Hepatocyte (in vitro differentiated cells): ENCODE data around the gene ABL1. TPM values are rescaled to one million over a fixed set of nuclear protein-coding genes. Genes with fewer than 3 reads are reported as not detected.

Experiments
- DNase-seq: peaks from one replicate; pipeline ENCODE4 v3.0.0-alpha.2; 2016; ENCODE audit warnings: low spot score
- H2AFZ ChIP-seq: fragments of 200-600 bp; sonication (generic); 2 replicates; pipeline ENCODE4 v1.6.0; 2016; ENCODE audit warnings: antibody characterized with exemption, mild to moderate bottlenecking
- H3K27ac ChIP-seq: fragments of 200-600 bp; sonication (generic); 2 replicates; pipeline ENCODE4 v1.5.1; 2016; ENCODE audit warnings: mild to moderate bottlenecking
- H3K27me3 ChIP-seq: fragments of 200-600 bp; sonication (generic); 2 replicates; pipeline ENCODE4 v1.6.1; 2016
- H3K36me3 ChIP-seq: fragments of 200-600 bp; sonication (generic); replicated peaks from 2 replicates; pipeline ENCODE4 v1.5.1; 2016; ENCODE audit warnings: low read depth; ENCODE audit not compliant: insufficient read depth
- H3K4me1 ChIP-seq: fragments of 200-600 bp; sonication (generic); 2 replicates; pipeline ENCODE4 v1.5.1; 2016; ENCODE audit warnings: mild to moderate bottlenecking, moderate library complexity; ENCODE audit not compliant: insufficient read depth
- H3K4me2 ChIP-seq: fragments of 200-600 bp; sonication (generic); 2 replicates; pipeline ENCODE4 v1.6.0; 2016
- H3K4me3 ChIP-seq: fragments of 200-600 bp; sonication (generic); 2 replicates; pipeline ENCODE4 v1.5.1; 2016; ENCODE audit warnings: mild to moderate bottlenecking
- H3K79me2 ChIP-seq: fragments of 200-600 bp; sonication (generic); 2 replicates; pipeline ENCODE4 v1.6.0; 2017; ENCODE audit warnings: mild to moderate bottlenecking
- H3K9me2 ChIP-seq: fragments of 200-600 bp; sonication (generic); replicated peaks from 2 replicates; pipeline ENCODE4 v1.6.0; 2017; ENCODE audit warnings: mild to moderate bottlenecking; ENCODE audit not compliant: insufficient read depth
- H3K9me3 ChIP-seq: fragments of 200-600 bp; sonication (generic); 2 replicates; pipeline ENCODE4 v1.5.1; 2016; ENCODE audit warnings: low read depth, mild to moderate bottlenecking
- H4K20me1 ChIP-seq: fragments of 200-600 bp; sonication (generic); 2 replicates; pipeline ENCODE4 v1.6.0; 2016; ENCODE audit warnings: mild to moderate bottlenecking; ENCODE audit not compliant: insufficient read depth, poor library complexity, severe bottlenecking
- EZH2 ChIP-seq: fragments of 200-600 bp; sonication (generic); IDR thresholded peaks from 2 replicates; pipeline ENCODE4 v1.6.1; 2016; ENCODE audit warnings: antibody characterized with exemption, mild to moderate bottlenecking, borderline replicate concordance
- EZH2phosphoT487 ChIP-seq: fragments of 200-600 bp; sonication (generic); IDR thresholded peaks from one replicate; pipeline ENCODE4 v1.6.1; 2018; ENCODE audit warnings: antibody characterized with exemption, mild to moderate bottlenecking, low read depth, moderate library complexity; ENCODE audit not compliant: unreplicated experiment, severe bottlenecking
- WGBS: methylation state at CpG from one replicate; pipeline ENCODE4 v1.1.6; 2016; ENCODE audit warnings: low lambda C conversion rate; ENCODE audit errors: missing lambda C conversion rate; 5-methylcytosine and 5-hydroxymethylcytosine counted together
- polyA plus RNA-seq: library from polyadenylated mRNA; unstranded; fragments of >200 nt; fragmentation: Nextera tagmentation; extraction: Ambion mirVana; gene quantifications from 2 replicates; pipeline ENCODE4 v1.2.1, GENCODE V29; 2016
- total RNA-seq: library from RNA; depleted of rRNA; stranded (reverse); fragments of >200 nt; gene quantifications from 2 replicates; pipeline ENCODE4 v1.2.3, GENCODE V29; 2014
- TF ChIP-seq, protein P1 (sequence below): fragments of 200-600 bp; sonication (generic); IDR thresholded peaks from 2 replicates; pipeline ENCODE4 v1.5.1; 2016; ENCODE audit warnings: antibody characterized with exemption, mild to moderate bottlenecking; ENCODE audit not compliant: poor library complexity

Gene ABL1
- total and polyA plus RNA-seq, 2 experiments from 2014 or later, result 43.2 to 46.6 TPM

DNA sequence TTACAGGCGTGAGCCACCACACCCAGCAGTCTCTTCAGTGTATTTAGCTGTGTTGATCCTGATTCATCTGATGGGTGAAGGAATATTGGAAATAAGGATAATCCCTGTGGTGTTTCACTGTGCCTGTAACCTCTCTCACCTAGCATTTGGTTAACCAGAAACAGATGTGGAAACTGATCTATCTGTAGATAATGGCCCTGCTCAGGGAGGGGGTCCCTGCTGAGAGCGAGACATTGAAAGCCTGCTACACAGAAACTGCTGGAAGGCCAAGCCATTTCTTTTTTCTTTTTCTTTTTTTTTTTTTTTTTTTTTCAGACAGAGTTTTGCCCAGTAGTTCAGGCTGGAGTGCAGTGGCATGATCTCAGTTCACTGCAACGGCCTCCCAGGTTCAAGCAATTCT lies 33.2 kb downstream of the ABL1 start:
- WGBS, result 76% methylated on average over 3 of the region's 3 CpGs
- DNase-seq, result no peak

DNA sequence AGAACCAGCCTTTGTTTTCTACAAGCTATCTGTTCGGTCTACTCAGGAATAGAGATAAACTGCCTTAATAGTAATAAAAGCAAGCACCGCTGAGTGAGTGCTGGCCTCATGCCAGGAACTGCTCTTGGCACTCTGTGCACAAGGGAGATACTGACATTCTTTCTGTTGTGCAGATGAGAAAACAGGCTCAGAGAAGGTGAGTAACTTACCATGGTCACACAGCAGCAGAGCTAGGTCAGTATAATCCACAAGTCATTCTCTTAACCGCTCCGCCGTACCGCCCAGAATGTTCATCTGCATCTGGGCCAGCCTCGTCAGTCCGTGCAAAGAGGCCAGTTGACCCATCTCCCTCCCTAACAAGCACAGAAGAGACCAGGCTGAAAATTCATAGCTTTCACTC lies 34.2 kb downstream of the ABL1 start:
- no peaks in the 10 kb centered on the region for H3K27me3 ChIP-seq
- no peak overlapping the region for H3K4me3 ChIP-seq
- peaks cover 74% of the 10 kb centered on the region for H3K79me2 ChIP-seq
- no peak overlapping the region for H3K27ac ChIP-seq
- no peaks in the 10 kb centered on the region for H3K36me3 ChIP-seq
- H2AFZ ChIP-seq, result no peak overlapping the region
- no peak for TF ChIP-seq EZH2
- no peaks in the 10 kb centered on the region for H3K9me3 ChIP-seq
- no peak overlapping the region for H3K4me2 ChIP-seq
- peak; percentile 62 for DNase-seq
- H3K9me2 ChIP-seq, result no peaks in the 10 kb centered on the region
- H3K4me1 ChIP-seq, result peaks cover 8% of the 10 kb centered on the region
- WGBS, result 86% methylated on average over 8 of the region's 8 CpGs
- peaks cover 61% of the 10 kb centered on the region for H4K20me1 ChIP-seq

More for the DNA sequence above, 33.2 kb downstream of the ABL1 start:
- TF ChIP-seq, protein P1, sequence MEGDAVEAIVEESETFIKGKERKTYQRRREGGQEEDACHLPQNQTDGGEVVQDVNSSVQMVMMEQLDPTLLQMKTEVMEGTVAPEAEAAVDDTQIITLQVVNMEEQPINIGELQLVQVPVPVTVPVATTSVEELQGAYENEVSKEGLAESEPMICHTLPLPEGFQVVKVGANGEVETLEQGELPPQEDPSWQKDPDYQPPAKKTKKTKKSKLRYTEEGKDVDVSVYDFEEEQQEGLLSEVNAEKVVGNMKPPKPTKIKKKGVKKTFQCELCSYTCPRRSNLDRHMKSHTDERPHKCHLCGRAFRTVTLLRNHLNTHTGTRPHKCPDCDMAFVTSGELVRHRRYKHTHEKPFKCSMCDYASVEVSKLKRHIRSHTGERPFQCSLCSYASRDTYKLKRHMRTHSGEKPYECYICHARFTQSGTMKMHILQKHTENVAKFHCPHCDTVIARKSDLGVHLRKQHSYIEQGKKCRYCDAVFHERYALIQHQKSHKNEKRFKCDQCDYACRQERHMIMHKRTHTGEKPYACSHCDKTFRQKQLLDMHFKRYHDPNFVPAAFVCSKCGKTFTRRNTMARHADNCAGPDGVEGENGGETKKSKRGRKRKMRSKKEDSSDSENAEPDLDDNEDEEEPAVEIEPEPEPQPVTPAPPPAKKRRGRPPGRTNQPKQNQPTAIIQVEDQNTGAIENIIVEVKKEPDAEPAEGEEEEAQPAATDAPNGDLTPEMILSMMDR, result no peak
- TF ChIP-seq EZH2 (no peak), EZH2phosphoT487 (no peak)
- H3K36me3 ChIP-seq, result no peaks in the 10 kb centered on the region
- no peaks in the 10 kb centered on the region for H3K27me3 ChIP-seq
- no peak overlapping the region for H3K27ac ChIP-seq
- no peaks in the 10 kb centered on the region for H3K9me2 ChIP-seq
- peaks cover 69% of the 10 kb centered on the region for H4K20me1 ChIP-seq
- H3K4me2 ChIP-seq, result no peak overlapping the region
- no peak overlapping the region for H3K4me3 ChIP-seq
- peaks cover 8% of the 10 kb centered on the region for H3K4me1 ChIP-seq
- no peak overlapping the region for H2AFZ ChIP-seq
- H3K79me2 ChIP-seq, result peaks cover 78% of the 10 kb centered on the region
- H3K9me3 ChIP-seq, result no peaks in the 10 kb centered on the region

DNA sequence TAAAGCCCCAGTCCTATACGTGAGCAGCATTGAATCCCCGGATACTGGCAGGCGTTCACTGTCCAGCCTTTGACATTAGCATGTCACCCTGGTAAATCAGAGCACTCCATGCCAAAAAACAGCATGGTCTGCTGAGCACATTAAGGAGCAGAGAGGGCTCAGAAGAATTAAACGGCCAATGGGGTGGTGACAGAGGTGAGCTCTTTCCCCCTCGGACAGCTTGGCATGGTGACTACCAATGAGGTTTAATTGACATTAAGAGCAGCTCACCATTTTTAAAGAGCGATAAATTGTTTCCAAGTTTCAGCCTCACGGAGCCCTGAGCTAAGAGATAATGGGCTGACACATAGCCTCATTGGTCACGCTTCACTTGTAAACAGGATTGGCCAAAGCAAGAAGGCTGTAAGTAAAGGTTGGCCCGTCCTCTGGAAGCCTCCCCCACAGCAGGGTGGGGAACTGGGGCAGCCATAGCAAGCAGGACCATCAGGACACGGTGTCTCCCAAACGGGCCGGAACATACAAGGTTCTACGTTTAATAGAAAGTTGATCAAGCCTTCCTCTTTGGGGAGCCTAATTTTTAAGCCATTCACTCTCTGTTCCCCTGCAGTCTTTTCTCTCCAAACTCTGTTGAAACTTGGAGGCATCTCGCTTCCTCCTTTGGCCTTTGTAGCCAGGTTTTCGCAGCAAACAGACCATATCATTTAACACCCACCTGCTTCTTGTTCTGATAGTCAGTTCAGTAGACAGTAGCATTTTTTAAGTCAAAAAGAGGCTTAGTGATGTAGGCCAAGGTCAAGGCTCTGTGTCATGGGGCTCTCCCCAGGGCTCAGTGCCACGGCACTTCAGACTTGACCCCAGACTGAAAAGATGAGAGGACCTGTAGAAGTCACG lies 35.7 kb downstream of the ABL1 start:
- Histone ChIP-seq H3K79me2 (peaks cover 65% of the 10 kb centered on the region), H3K9me2 (no peaks in the 10 kb centered on the region), H3K27me3 (no peaks in the 10 kb centered on the region), H2AFZ (no peak overlapping the region), H3K27ac (no peak overlapping the region), H4K20me1 (peaks cover 55% of the 10 kb centered on the region), H3K9me3 (no peaks in the 10 kb centered on the region), H3K36me3 (no peaks in the 10 kb centered on the region), H3K4me2 (no peak overlapping the region), H3K4me1 (peaks cover 8% of the 10 kb centered on the region), H3K4me3 (no peak overlapping the region)
- TF ChIP-seq, protein P1, result no peak
- WGBS, result 94% methylated on average over 17 of the region's 17 CpGs
- no peak for DNase-seq

DNA sequence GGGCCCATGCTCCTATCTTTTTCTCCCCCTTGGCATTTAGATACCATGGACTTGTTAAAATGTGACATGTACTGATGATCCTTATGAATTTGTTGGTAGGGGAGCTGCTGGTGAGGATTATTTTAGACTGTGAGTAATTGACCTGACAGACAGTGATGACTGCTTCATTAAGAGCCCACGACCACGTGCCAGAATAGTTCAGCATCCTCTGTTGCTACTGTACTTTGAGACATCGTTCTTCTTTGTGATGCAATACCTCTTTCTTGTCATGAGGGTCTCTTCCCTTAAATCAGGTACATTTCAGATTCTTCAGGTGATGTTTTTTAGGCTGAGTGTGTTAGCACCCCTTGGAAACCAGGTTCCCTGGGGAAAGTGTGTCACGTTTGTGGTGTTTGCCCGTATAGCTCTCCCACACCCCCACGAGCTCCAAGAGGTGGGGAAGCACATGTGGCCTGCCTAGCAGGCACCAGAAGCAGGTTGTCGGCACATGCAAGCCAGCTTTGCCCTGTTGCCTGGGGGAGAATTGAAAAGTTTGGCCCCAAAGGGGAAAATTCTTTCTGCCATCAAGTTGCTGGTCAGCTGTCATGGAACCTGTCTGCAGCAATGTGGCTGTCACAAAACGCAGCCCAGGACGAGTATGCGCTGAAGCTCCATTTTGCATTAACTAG lies 36.5 kb downstream of the ABL1 start:
- H3K36me3 ChIP-seq, result no peaks in the 10 kb centered on the region
- DNase-seq, result no peak
- peaks cover 8% of the 10 kb centered on the region for H3K4me1 ChIP-seq
- H3K79me2 ChIP-seq, result peaks cover 59% of the 10 kb centered on the region
- TF ChIP-seq EZH2, result no peak
- no peak for TF ChIP-seq EZH2phosphoT487
- TF ChIP-seq, protein P1, result no peak
- H3K4me3 ChIP-seq, result no peak overlapping the region
- no peak overlapping the region for H3K4me2 ChIP-seq
- H2AFZ ChIP-seq, result no peak overlapping the region
- H4K20me1 ChIP-seq, result peaks cover 52% of the 10 kb centered on the region
- H3K27me3 ChIP-seq, result no peaks in the 10 kb centered on the region
- 93% methylated on average over 10 of the region's 10 CpGs for WGBS
- no peaks in the 10 kb centered on the region for H3K9me2 ChIP-seq
- no peaks in the 10 kb centered on the region for H3K9me3 ChIP-seq
- H3K27ac ChIP-seq, result no peak overlapping the region
